GM21367 (cell line): ENCODE measurements around the gene SSBP1.
"Not testable (repeated sequence)": the region's sequence is repeated elsewhere in the genome, so short reads cannot be mapped to it uniquely, and the experiment has no call there.

ENCODE experiments used
- ATAC-seq: cut with Tn5 transposase; IDR thresholded peaks from one replicate; pipeline ENCODE4 v1.9.1; 2021; ENCODE audit not compliant: unreplicated experiment

Gene SSBP1

GRCh38 chr7:141737836-141738591 is at the start of gene SSBP1:
Gene SSBP1, plus strand, starts transcription at chr7:141738358. Its CDS starts 809 bp downstream, at chr7:141739167.
- peak; percentile 92 for ATAC-seq

GRCh38 chr7:141689072-141689825 is 48.9 kb upstream of the SSBP1 start:
- not testable (repeated sequence) for ATAC-seq

GRCh38 chr7:141691540-141691939 is 46.6 kb upstream of the SSBP1 start:
- no peak for ATAC-seq

- ATAC-seq: no peak
Measured at GRCh38 chr7:141691961-141692360, 46.2 kb upstream of the SSBP1 start.

GRCh38 chr7:141693082-141693481 is 45.1 kb upstream of the SSBP1 start:
- no peak for ATAC-seq

GRCh38 chr7:141695803-141696289 is 42.3 kb upstream of the SSBP1 start:
- no peak for ATAC-seq

GRCh38 chr7:141696348-141696747 is 41.8 kb upstream of the SSBP1 start:
- ATAC-seq: no peak

- no peak for ATAC-seq
Measured at GRCh38 chr7:141697211-141697871, 40.8 kb upstream of the SSBP1 start.

- no peak for ATAC-seq
Measured at GRCh38 chr7:141698247-141699015, 39.7 kb upstream of the SSBP1 start.

- no peak for ATAC-seq
Measured at GRCh38 chr7:141699860-141700259, 38.3 kb upstream of the SSBP1 start.

- ATAC-seq: no peak
Measured at GRCh38 chr7:141700296-141700847, 37.8 kb upstream of the SSBP1 start.

- ATAC-seq: no peak
Measured at GRCh38 chr7:141700848-141701371, 37.2 kb upstream of the SSBP1 start.

- ATAC-seq: peak; percentile 81
Measured at GRCh38 chr7:141701489-141702046, 36.6 kb upstream of the SSBP1 start.

GRCh38 chr7:141702047-141702567 is 36.1 kb upstream of the SSBP1 start, which contains the start of gene DENND11:
Gene DENND11, minus strand, starts transcription at chr7:141702166. Its CDS starts 13 bp downstream, at chr7:141702153.
- ATAC-seq: peak; percentile 66

- ATAC-seq: no peak
Measured at GRCh38 chr7:141702892-141703291, 35.3 kb upstream of the SSBP1 start.

- no peak for ATAC-seq
Measured at GRCh38 chr7:141704112-141704511, 34.0 kb upstream of the SSBP1 start.

GRCh38 chr7:141704741-141705140 is 33.4 kb upstream of the SSBP1 start:
- no peak for ATAC-seq

- no peak for ATAC-seq
Measured at GRCh38 chr7:141706239-141707064, 31.7 kb upstream of the SSBP1 start.

- no peak for ATAC-seq
Measured at GRCh38 chr7:141708351-141708750, 29.8 kb upstream of the SSBP1 start, which contains the start of gene WEE2. Gene WEE2, plus strand, starts transcription at chr7:141708353. Its CDS starts 406 bp downstream, at chr7:141708759.
